Fibroblast of the aortic adventitia (primary cell): Measurements from ENCODE around the gene NKD2. TPM values are rescaled to one million over a fixed set of nuclear protein-coding genes. Genes with fewer than 3 reads are reported as not detected.
"Not testable (repeated sequence)": the region's sequence is repeated elsewhere in the genome, so short reads cannot be mapped to it uniquely, and the experiment has no call there.

ENCODE experiments used
- DNase-seq: peaks from one replicate; pipeline ENCODE4 v3.0.0-alpha.2; 2010; ENCODE audit warnings: low read depth
- H3K4me3 ChIP-seq: 2 replicates; pipeline ENCODE4 v1.5.1; 2011; ENCODE audit warnings: low read depth, mild to moderate bottlenecking, control low read depth, low read length, moderate library complexity
- CTCF ChIP-seq: IDR thresholded peaks from 2 replicates; pipeline ENCODE4 v1.5.1; 2011; ENCODE audit warnings: mild to moderate bottlenecking, low read length, control low read depth, inconsistent platforms; ENCODE audit not compliant: insufficient read depth
- total RNA-seq: library from RNA; depleted of rRNA; stranded (reverse); fragments of >200 nt; gene quantifications from 2 replicates; pipeline ENCODE4 v1.2.3, GENCODE V29; 2012; ENCODE audit warnings: low replicate concordance

Gene NKD2
- total RNA-seq, 1 donor: 0.81 TPM

GRCh38 chr5:1077491-1078020 is 69.0 kb downstream of the NKD2 start:
- DNase-seq: no peak
- TF ChIP-seq CTCF: no peak
- no peak overlapping the region for H3K4me3 ChIP-seq

- no peak for DNase-seq
- no peak for TF ChIP-seq CTCF
- H3K4me3 ChIP-seq: no peak overlapping the region
These were observed 69.6 kb downstream of the NKD2 start for GRCh38 chr5:1078206-1078605.

GRCh38 chr5:1078851-1079250 is 70.2 kb downstream of the NKD2 start:
- no peak for TF ChIP-seq CTCF
- DNase-seq: no peak
- no peak overlapping the region for H3K4me3 ChIP-seq

GRCh38 chr5:1079486-1079885 is 70.9 kb downstream of the NKD2 start:
- no peak overlapping the region for H3K4me3 ChIP-seq
- TF ChIP-seq CTCF: no peak
- DNase-seq: no peak

GRCh38 chr5:1079961-1080360 is 71.4 kb downstream of the NKD2 start:
- H3K4me3 ChIP-seq: no peak overlapping the region
- no peak for DNase-seq
- no peak for TF ChIP-seq CTCF

GRCh38 chr5:1080432-1080831 is 71.8 kb downstream of the NKD2 start:
- DNase-seq: no peak
- no peak overlapping the region for H3K4me3 ChIP-seq
- TF ChIP-seq CTCF: no peak

GRCh38 chr5:1081519-1081918 is 72.9 kb downstream of the NKD2 start:
- DNase-seq: no peak
- H3K4me3 ChIP-seq: no peak overlapping the region
- TF ChIP-seq CTCF: no peak

GRCh38 chr5:1083026-1083425 is 74.4 kb downstream of the NKD2 start:
- H3K4me3 ChIP-seq, DNase-seq: not testable (repeated sequence)
